Panc1 (cell line): Measurements from ENCODE around the gene GTSF1L. TPM values are rescaled to one million over a fixed set of nuclear protein-coding genes. Genes with fewer than 3 reads are reported as not detected.

Experiments
- ATAC-seq: fragments of 200-7000 bp; cut with Tn5 transposase; 2 replicates; pipeline ENCODE4 v1.9.1; 2020; ENCODE audit warnings: mild to moderate bottlenecking, moderate library complexity
- BruUV-seq: library from RNA; stranded (reverse); fragments of 400-500 nt; replicated peaks from 2 replicates; lab custom pipeline; 2021; lab: Mats Ljungman, UMichigan
- CTCF ChIA-PET: fragments of 300-600 bp; sonication (Branson Sonifier 250); formaldehyde crosslinking; loops from one replicate; lab custom pipeline; 2022; ENCODE audit warnings: antibody characterized with exemption; lab: Charles Lee
- POLR2A ChIA-PET: fragments of 300-600 bp; sonication (Branson Sonifier 250); formaldehyde crosslinking; loops from one replicate; lab custom pipeline; 2022; ENCODE audit warnings: antibody characterized with exemption; lab: Charles Lee
- DNase-seq: peaks from one replicate; pipeline ENCODE4 v3.0.0-alpha.2; 2010; ENCODE audit warnings: low read depth, low spot score
- H3K27ac ChIP-seq: 2 replicates; pipeline ENCODE4 v1.5.1; 2011; ENCODE audit warnings: mild to moderate bottlenecking, low read length, inconsistent platforms
- H3K27me3 ChIP-seq: fragments of 200-500 bp; sonication (Bioruptor generic); 2 replicates; pipeline ENCODE4 v1.6.0; 2014; ENCODE audit warnings: low read length, inconsistent platforms; ENCODE audit not compliant: control insufficient read depth, insufficient read depth
- H3K36me3 ChIP-seq: fragments of 200-500 bp; sonication (Bioruptor generic); 2 replicates; pipeline ENCODE4 v1.5.1; 2014; ENCODE audit warnings: inconsistent platforms, mild to moderate bottlenecking, low read length, moderate library complexity; ENCODE audit not compliant: control insufficient read depth, insufficient read depth
- H3K4me1 ChIP-seq: 2 replicates; pipeline ENCODE4 v1.5.1; 2011; ENCODE audit warnings: inconsistent platforms, mild to moderate bottlenecking, low read length, moderate library complexity; ENCODE audit not compliant: control insufficient read depth, insufficient read depth
- H3K4me3 ChIP-seq, 2 experiments: 2 replicates each; pipeline ENCODE4 v1.5.1; 2011 to 2012; ENCODE audit warnings: low read depth in 2 of 2, low read length in 2 of 2, mild to moderate bottlenecking in 2 of 2, inconsistent platforms in 1 of 2, moderate library complexity in 1 of 2
- H3K9me3 ChIP-seq: fragments of 200-500 bp; sonication (Bioruptor generic); 2 replicates; pipeline ENCODE4 v1.5.1; 2014; ENCODE audit warnings: low read depth, mild to moderate bottlenecking, inconsistent platforms, low read length, moderate library complexity; ENCODE audit not compliant: control insufficient read depth, insufficient read depth
- CTCF ChIP-seq: fragments of 450-650 bp; IDR thresholded peaks from 2 replicates; pipeline ENCODE4 v1.5.1; 2017; ENCODE audit warnings: mild to moderate bottlenecking
- POLR2AphosphoS5 ChIP-seq: IDR thresholded peaks from 2 replicates; pipeline ENCODE4 v1.6.1; 2012; ENCODE audit warnings: mild to moderate bottlenecking, low read depth, low read length, moderate library complexity
- REST ChIP-seq, 2 experiments: IDR thresholded peaks; 2 replicates each; pipeline ENCODE4 v1.6.1; 2011 to 2012; ENCODE audit warnings: low read depth in 2 of 2, control low read depth in 1 of 2, low read length in 1 of 2, mild to moderate bottlenecking in 1 of 2, moderate library complexity in 1 of 2; ENCODE audit not compliant: insufficient read depth in 1 of 2
- SIN3A ChIP-seq: IDR thresholded peaks from 2 replicates; pipeline ENCODE4 v1.6.1; 2012; ENCODE audit warnings: low read depth, mild to moderate bottlenecking, low read length, moderate library complexity, borderline replicate concordance; ENCODE audit not compliant: insufficient read depth
- TCF7L2 ChIP-seq: IDR thresholded peaks from 2 replicates; pipeline ENCODE4 v1.6.1; 2011; ENCODE audit warnings: mild to moderate bottlenecking, low read depth, low read length, inconsistent platforms
- in situ Hi-C: cut with HindIII; loops from 2 replicates; pipeline ENCODE4 v1.10.0; 2016; ENCODE audit warnings: low sequenced_read_pairs, low pct_unique_long_range_greater_than_20kb
- intact Hi-C: fragments of 100-400 bp; cut with micrococcal nuclease; formaldehyde crosslinking; loops from one replicate; pipeline ENCODE4 v1.10.0; 2022; ENCODE audit not compliant: unreplicated experiment
- total RNA-seq: library from RNA; stranded (reverse); gene quantifications from one replicate; pipeline ENCODE4 v1.2.1, GENCODE V29; 2021; ENCODE audit not compliant: unreplicated experiment

The GTSF1L gene
- total RNA-seq, 1 experiment from 2014 or later = not detected

- ChIA-PET POLR2A (no interaction called here), CTCF (no interaction called here)
- TF ChIP-seq REST (IDR thresholded peaks at IDR 0.05; ENCODE audit: insufficient read depth in 1 of 2, low read depth in 2 of 2, low read length in 1 of 2) (no peak), CTCF (no peak), TCF7L2 (no peak), POLR2AphosphoS5 (no peak), SIN3A (no peak)
- no peak overlapping the region for H3K27ac ChIP-seq
- H3K9me3 ChIP-seq = no peaks in the 10 kb centered on the region
- H3K4me3 ChIP-seq = no peak overlapping the region
- H3K27me3 ChIP-seq = no peaks in the 10 kb centered on the region
- intact Hi-C loops (no loop called here), in situ Hi-C loops (no loop called here)
- ATAC-seq (peak; percentile 19; the same call in 1 of the 2 replicates), DNase-seq (no peak)
- BruUV-seq = no TSS peak
- H3K4me1 ChIP-seq = no peaks in the 10 kb centered on the region
- no peaks in the 10 kb centered on the region for H3K36me3 ChIP-seq
Measured at GRCh38 chr20:43686820-43687219, 40.0 kb downstream of the GTSF1L start.

GRCh38 chr20:43682446-43682845 is 44.4 kb downstream of the GTSF1L start:
- ChIA-PET CTCF (interaction anchor here (0.6 kb wide), 1 partner anchor 1730 kb away, joined by 6 read pairs; no protein-coding TSS in a partner anchor), POLR2A (no interaction called here)
- Histone ChIP-seq H3K4me3 (no peak overlapping the region), H3K36me3 (no peaks in the 10 kb centered on the region), H3K27ac (no peak overlapping the region), H3K27me3 (no peaks in the 10 kb centered on the region), H3K4me1 (no peaks in the 10 kb centered on the region), H3K9me3 (no peaks in the 10 kb centered on the region)
- ATAC-seq (no peak), DNase-seq (no peak)
- TF ChIP-seq POLR2AphosphoS5 (no peak), SIN3A (no peak), CTCF (no peak), TCF7L2 (no peak), REST (IDR thresholded peaks at IDR 0.05; ENCODE audit: insufficient read depth in 1 of 2, low read depth in 2 of 2, low read length in 1 of 2) (no peak)
- in situ Hi-C loops (no loop called here), intact Hi-C loops (no loop called here)
- no TSS peak for BruUV-seq
